Measurements from ENCODE around the gene FBXL13. TPM values are rescaled to one million over a fixed set of nuclear protein-coding genes. Genes with fewer than 3 reads are reported as not detected.
"Not testable (repeated sequence)": the region's sequence is repeated elsewhere in the genome, so short reads cannot be mapped to it uniquely, and the experiment has no call there.

Gene FBXL13
- total RNA-seq, 1 donor from 2014 or later = 3.0 TPM

- intact Hi-C loops (cut with DNase I) = no loop called here
- ATAC-seq (no peak), DNase-seq (no peak)
- TF ChIP-seq, protein P1, sequence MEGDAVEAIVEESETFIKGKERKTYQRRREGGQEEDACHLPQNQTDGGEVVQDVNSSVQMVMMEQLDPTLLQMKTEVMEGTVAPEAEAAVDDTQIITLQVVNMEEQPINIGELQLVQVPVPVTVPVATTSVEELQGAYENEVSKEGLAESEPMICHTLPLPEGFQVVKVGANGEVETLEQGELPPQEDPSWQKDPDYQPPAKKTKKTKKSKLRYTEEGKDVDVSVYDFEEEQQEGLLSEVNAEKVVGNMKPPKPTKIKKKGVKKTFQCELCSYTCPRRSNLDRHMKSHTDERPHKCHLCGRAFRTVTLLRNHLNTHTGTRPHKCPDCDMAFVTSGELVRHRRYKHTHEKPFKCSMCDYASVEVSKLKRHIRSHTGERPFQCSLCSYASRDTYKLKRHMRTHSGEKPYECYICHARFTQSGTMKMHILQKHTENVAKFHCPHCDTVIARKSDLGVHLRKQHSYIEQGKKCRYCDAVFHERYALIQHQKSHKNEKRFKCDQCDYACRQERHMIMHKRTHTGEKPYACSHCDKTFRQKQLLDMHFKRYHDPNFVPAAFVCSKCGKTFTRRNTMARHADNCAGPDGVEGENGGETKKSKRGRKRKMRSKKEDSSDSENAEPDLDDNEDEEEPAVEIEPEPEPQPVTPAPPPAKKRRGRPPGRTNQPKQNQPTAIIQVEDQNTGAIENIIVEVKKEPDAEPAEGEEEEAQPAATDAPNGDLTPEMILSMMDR (IDR thresholded peaks at IDR 0.05) = no peak
- Histone ChIP-seq H3K4me3 (no peak overlapping the region), H3K27ac (no peak overlapping the region), H3K4me1 (peaks cover 14% of the 10 kb centered on the region), H3K9me3 (no peaks in the 10 kb centered on the region), H3K27me3 (no peaks in the 10 kb centered on the region), H3K36me3 (no peaks in the 10 kb centered on the region)
These were observed 263.7 kb downstream of the FBXL13 start for GRCh38 chr7:102810916-102811315.

DNA sequence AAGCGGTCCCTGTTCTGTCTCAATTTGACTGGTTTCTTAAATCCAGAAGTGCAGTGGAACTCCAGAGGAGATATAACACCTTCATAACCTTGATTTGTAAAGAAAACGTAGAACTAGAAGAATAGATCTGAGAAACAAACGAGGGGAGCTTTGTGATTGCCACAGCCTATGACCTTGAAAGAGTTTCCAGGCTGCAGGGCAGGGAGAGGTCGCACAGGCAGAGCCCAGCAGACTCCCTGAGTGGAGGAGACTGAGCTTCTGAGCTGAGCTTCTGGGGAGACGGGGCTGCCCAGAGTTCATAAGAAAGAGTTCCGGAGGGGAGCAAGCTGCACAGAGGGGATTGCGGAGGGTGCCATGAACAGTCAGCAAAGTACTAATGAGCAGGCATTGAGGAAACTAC is 268.0 kb downstream of the FBXL13 start:
- intact Hi-C loops (cut with DNase I) = no loop called here
- TF ChIP-seq, protein P1 (IDR thresholded peaks at IDR 0.05) = no peak
- Histone ChIP-seq H3K27ac (no peak overlapping the region), H3K27me3 (no peaks in the 10 kb centered on the region), H3K9me3 (no peaks in the 10 kb centered on the region), H3K36me3 (no peaks in the 10 kb centered on the region), H3K4me3 (no peak overlapping the region), H3K4me1 (peaks cover 7% of the 10 kb centered on the region)
- DNase-seq = no peak
- no peak for ATAC-seq

DNA sequence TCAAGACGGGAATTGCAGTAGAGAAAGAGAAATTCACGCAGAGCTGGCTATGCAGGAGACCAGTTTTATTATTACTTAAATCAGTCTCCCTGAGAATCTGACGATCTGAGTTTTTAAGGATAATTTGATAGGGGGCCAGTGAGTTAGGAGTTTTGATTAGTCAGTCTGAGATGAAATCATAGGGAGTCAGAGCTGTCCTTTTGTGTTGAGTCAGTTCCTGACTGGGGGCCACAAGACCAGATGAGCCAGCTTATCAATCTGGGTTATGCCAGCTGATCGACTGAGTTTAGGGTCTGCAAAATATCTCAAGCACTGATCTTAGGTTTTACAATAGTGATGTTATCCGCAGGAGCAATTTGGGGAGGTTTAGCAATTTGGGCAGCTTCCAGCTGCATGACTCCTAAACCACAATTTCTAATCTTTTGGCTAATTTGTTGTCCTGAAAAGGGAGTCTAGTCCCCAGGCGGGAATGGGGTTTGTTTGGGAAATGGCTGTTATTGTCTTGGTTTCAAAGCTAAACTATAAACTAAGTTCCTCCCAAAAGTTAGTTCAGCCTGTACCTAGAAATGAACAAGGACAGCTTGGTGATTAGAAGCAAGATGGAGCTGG is 278.5 kb downstream of the FBXL13 start:
- intact Hi-C loops (cut with DNase I); H3K4me3 ChIP-seq; ATAC-seq; H3K27ac ChIP-seq; DNase-seq; H3K27me3 ChIP-seq; H3K4me1 ChIP-seq; H3K36me3 ChIP-seq; H3K9me3 ChIP-seq: not testable (repeated sequence)

- H3K4me1 ChIP-seq; H3K27me3 ChIP-seq; H3K36me3 ChIP-seq; H3K4me3 ChIP-seq; H3K9me3 ChIP-seq; ATAC-seq; DNase-seq; H3K27ac ChIP-seq; intact Hi-C loops (cut with DNase I): not testable (repeated sequence)
These were observed 280.0 kb downstream of the FBXL13 start for GRCh38 chr7:102794567-102794966.

DNA sequence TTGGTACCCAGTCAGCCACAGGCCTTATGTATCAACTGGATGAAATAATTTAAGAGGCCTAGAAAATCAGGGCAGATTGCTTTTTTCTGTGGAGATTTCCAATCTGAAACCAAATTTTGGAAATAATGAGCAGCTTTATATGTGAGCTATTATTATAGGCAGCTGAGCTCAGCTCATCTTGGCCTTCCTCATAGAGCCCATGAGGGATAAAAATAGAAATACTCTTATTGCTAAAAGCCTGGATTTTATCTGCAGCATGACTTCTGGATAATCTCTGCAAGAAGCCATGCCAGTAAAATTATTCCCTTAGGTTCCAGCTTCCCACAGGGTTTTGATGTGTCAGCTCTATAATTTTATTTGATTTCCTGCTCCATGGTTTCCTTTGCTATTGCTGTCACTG is 282.8 kb downstream of the FBXL13 start:
- H3K27me3 ChIP-seq; H3K4me1 ChIP-seq; ATAC-seq; H3K9me3 ChIP-seq; H3K27ac ChIP-seq; intact Hi-C loops (cut with DNase I); DNase-seq; H3K4me3 ChIP-seq; H3K36me3 ChIP-seq: not testable (repeated sequence)

GRCh38 chr7:102791367-102791766 is 283.2 kb downstream of the FBXL13 start:
- H3K4me3 ChIP-seq; H3K36me3 ChIP-seq; H3K27me3 ChIP-seq; H3K27ac ChIP-seq; ATAC-seq; DNase-seq; H3K4me1 ChIP-seq; intact Hi-C loops (cut with DNase I); H3K9me3 ChIP-seq: not testable (repeated sequence)

GRCh38 chr7:102790364-102791100 is 284.1 kb downstream of the FBXL13 start:
- ATAC-seq; H3K36me3 ChIP-seq; H3K9me3 ChIP-seq; H3K27me3 ChIP-seq; H3K4me1 ChIP-seq; DNase-seq; H3K27ac ChIP-seq; intact Hi-C loops (cut with DNase I); H3K4me3 ChIP-seq: not testable (repeated sequence)

DNA sequence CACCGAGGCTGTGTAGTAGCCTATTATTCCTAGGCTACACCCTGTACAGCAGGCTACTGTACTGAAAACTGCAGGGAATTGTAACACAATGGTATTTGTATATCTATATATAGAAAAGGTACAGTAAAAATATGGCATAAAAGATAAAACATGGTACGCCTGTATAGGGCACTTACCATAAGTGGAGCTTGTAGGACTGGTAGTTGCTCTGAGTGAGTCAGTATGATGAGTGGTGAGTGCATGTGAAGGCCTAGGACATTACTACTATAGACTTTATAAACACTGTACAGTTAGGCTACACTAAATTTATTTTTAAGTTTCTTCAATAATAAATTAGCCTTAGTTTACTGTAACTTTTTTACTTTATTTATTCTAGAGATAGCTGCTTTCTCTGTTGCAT is 285.8 kb downstream of the FBXL13 start:
- H3K9me3 ChIP-seq; H3K4me3 ChIP-seq; DNase-seq; H3K4me1 ChIP-seq; ATAC-seq; H3K36me3 ChIP-seq; H3K27me3 ChIP-seq; H3K27ac ChIP-seq; intact Hi-C loops (cut with DNase I): not testable (repeated sequence)

DNA sequence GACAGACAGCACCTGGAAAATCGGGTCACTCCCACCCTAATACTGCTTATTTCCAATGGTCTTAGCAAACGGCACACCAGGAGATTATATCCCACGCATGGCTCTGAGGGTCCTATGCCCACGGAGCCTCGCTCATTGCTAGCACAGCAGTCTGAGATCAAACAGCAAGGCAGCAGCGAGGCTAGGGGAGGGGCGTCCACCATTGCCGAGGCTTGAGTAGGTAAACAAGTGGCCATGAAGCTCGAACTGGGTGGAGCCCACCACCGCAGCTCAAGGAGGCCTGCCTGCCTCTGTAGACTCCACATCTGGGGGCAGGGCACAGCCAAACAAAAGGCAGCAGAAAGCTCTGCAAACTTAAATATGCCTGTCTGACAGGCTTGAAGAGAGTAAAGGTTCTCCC is 293.7 kb downstream of the FBXL13 start:
- intact Hi-C loops (cut with DNase I); H3K36me3 ChIP-seq; H3K27ac ChIP-seq; H3K4me1 ChIP-seq; H3K27me3 ChIP-seq; ATAC-seq; DNase-seq; H3K9me3 ChIP-seq; H3K4me3 ChIP-seq: not testable (repeated sequence)

DNA sequence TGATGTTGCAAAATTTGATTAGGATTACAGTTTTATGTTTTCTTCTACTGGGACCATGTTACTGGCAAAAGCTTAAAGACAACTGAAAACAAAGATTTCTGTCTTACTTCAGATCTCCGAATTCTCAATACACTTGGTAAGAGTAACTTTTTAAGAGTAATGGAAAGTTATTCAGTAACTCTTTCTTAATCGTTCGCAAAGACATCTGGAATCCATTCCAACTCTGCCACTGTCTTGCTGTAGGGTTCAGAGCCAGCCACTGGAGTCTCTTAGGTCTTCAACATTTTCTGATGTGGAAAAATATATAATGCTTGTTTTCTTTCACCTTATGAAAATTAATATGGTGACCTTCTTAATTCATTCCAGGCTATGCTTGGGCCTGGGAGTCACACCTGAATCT is 295.9 kb downstream of the FBXL13 start:
- H3K27me3 ChIP-seq; H3K27ac ChIP-seq; H3K9me3 ChIP-seq; ATAC-seq; DNase-seq; intact Hi-C loops (cut with DNase I); H3K4me1 ChIP-seq; H3K4me3 ChIP-seq; H3K36me3 ChIP-seq: not testable (repeated sequence)

GRCh38 chr7:102776217-102776616 is 298.4 kb downstream of the FBXL13 start:
- H3K4me3 ChIP-seq; intact Hi-C loops (cut with DNase I); H3K36me3 ChIP-seq; ATAC-seq; DNase-seq; H3K4me1 ChIP-seq; H3K9me3 ChIP-seq; H3K27ac ChIP-seq; H3K27me3 ChIP-seq: not testable (repeated sequence)

- H3K27ac ChIP-seq; DNase-seq; H3K36me3 ChIP-seq; H3K9me3 ChIP-seq; H3K27me3 ChIP-seq; H3K4me3 ChIP-seq; ATAC-seq; intact Hi-C loops (cut with DNase I); H3K4me1 ChIP-seq: not testable (repeated sequence)
These were observed 304.1 kb downstream of the FBXL13 start for GRCh38 chr7:102770467-102770866.
